PC-3 (cell line): ENCODE results near the gene H2BW2.

Experiments used
- CTCF ChIP-seq: fragments of 300-600 bp; sonication (generic); conservative IDR thresholded peaks from 2 replicates; pipeline ENCODE4 v1.5.1; 2017; ENCODE audit warnings: antibody characterized with exemption, low read depth, mild to moderate bottlenecking, low read length
- EZH2 ChIP-seq: fragments of 300-600 bp; sonication (generic); IDR thresholded peaks from one replicate; pipeline ENCODE4 v1.6.1; 2017; ENCODE audit warnings: antibody characterized with exemption, mild to moderate bottlenecking, low read length; ENCODE audit not compliant: unreplicated experiment
- EZH2phosphoT487 ChIP-seq: fragments of 300-600 bp; sonication (generic); IDR thresholded peaks from 2 replicates; pipeline ENCODE4 v1.6.1; 2018; ENCODE audit warnings: mild to moderate bottlenecking, antibody characterized with exemption, low read length, borderline replicate concordance

GRCh38 chrX:104018126-104018525, 21.6 kb upstream of the H2BW2 start:
- TF ChIP-seq EZH2 (no peak), CTCF (no peak), EZH2phosphoT487 (no peak)
